GM12892 (cell line): Measurements from ENCODE around the gene P4HTM.

ENCODE experiments used
- POLR2A ChIP-seq: IDR thresholded peaks from 2 replicates; pipeline ENCODE4 v1.6.1; 2011; ENCODE audit warnings: low read depth, low read length, control low read depth
- POLR2AphosphoS5 ChIP-seq: IDR thresholded peaks from 2 replicates; pipeline ENCODE4 v1.6.1; 2011; ENCODE audit warnings: low read depth, low read length, control low read depth
- TAF1 ChIP-seq: IDR thresholded peaks from 2 replicates; pipeline ENCODE4 v1.6.1; 2011; ENCODE audit warnings: low read depth, mild to moderate bottlenecking, control low read depth, low read length, borderline replicate concordance

- peak; percentile 18; the same call in 1 of the 2 replicates for TF ChIP-seq POLR2A
- no peak for TF ChIP-seq POLR2AphosphoS5
- TF ChIP-seq TAF1, result no peak
Observed at GRCh38 chr3:49001155-49001554, 11.1 kb downstream of the P4HTM start.
